IPS-20b (cell line): ENCODE measurements around the gene LEO1.

Experiments
- H3K27ac ChIP-seq: one replicate; pipeline ENCODE4 v1.5.1; 2013; ENCODE audit warnings: low read length
- H3K27me3 ChIP-seq: 2 replicates; pipeline ENCODE4 v1.6.1; 2013; ENCODE audit warnings: mild to moderate bottlenecking, low read length, inconsistent platforms; ENCODE audit not compliant: insufficient read depth
- H3K36me3 ChIP-seq: 2 replicates; pipeline ENCODE4 v1.6.1; 2013; ENCODE audit warnings: low read depth, mild to moderate bottlenecking, inconsistent platforms, low read length, moderate library complexity; ENCODE audit not compliant: insufficient read depth
- H3K4me1 ChIP-seq: 2 replicates; pipeline ENCODE4 v1.6.1; 2013; ENCODE audit warnings: mild to moderate bottlenecking, control low read depth, inconsistent platforms, low read length, moderate library complexity; ENCODE audit not compliant: insufficient read depth
- H3K4me3 ChIP-seq: 2 replicates; pipeline ENCODE4 v1.5.1; 2013; ENCODE audit warnings: mild to moderate bottlenecking, low read length, inconsistent platforms
- H3K9ac ChIP-seq: 2 replicates; pipeline ENCODE4 v1.6.1; 2013; ENCODE audit warnings: low read depth, mild to moderate bottlenecking, inconsistent platforms, low read length, moderate library complexity
- H3K9me3 ChIP-seq: 2 replicates; pipeline ENCODE4 v1.6.1; 2013; ENCODE audit warnings: mild to moderate bottlenecking, low read depth, low read length, inconsistent platforms; ENCODE audit not compliant: insufficient read depth

Gene LEO1

DNA sequence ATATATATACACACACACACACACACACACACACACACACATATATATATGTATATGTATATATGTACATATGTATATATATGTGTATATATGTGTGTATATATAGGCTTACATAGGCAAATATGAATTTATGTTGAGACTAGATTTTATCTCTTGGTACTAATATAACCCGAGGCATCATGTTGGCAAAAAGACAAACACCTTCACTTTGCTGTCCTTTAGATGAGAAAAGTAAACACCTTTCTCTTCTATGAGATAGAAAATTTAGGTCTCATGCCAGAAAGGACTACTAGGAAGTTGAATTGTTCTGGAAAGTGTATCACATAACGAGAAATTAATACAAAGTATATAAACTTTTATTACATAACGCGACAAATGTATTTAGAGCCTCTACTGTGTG is 19.6 kb upstream of the LEO1 start:
- Histone ChIP-seq H3K4me1 (no peaks in the 10 kb centered on the region), H3K27me3 (no peaks in the 10 kb centered on the region), H3K9me3 (no peaks in the 10 kb centered on the region), H3K36me3 (no peaks in the 10 kb centered on the region), H3K9ac (no peak overlapping the region), H3K4me3 (no peak overlapping the region), H3K27ac (no peak overlapping the region)

DNA sequence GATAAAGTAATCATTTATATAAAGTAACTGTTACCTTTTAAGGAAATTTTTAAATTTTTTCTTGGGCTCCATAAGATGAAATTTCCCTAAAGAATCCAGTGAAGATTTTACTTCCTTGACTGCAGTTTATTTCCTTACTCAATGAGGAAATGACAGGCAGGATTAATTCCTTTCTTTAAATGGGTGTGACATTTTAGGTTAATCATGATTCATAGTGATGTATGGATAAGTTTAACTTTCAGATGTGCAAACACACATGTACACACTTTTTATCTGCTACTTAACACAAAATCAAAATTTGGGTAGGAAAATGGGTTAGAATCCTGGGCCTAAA is 11.2 kb upstream of the LEO1 start:
- no peak overlapping the region for H3K4me3 ChIP-seq
- H3K27ac ChIP-seq: no peak overlapping the region
- H3K9ac ChIP-seq: no peak overlapping the region
- H3K27me3 ChIP-seq: no peaks in the 10 kb centered on the region
- no peaks in the 10 kb centered on the region for H3K9me3 ChIP-seq
- no peaks in the 10 kb centered on the region for H3K36me3 ChIP-seq
- no peaks in the 10 kb centered on the region for H3K4me1 ChIP-seq

DNA sequence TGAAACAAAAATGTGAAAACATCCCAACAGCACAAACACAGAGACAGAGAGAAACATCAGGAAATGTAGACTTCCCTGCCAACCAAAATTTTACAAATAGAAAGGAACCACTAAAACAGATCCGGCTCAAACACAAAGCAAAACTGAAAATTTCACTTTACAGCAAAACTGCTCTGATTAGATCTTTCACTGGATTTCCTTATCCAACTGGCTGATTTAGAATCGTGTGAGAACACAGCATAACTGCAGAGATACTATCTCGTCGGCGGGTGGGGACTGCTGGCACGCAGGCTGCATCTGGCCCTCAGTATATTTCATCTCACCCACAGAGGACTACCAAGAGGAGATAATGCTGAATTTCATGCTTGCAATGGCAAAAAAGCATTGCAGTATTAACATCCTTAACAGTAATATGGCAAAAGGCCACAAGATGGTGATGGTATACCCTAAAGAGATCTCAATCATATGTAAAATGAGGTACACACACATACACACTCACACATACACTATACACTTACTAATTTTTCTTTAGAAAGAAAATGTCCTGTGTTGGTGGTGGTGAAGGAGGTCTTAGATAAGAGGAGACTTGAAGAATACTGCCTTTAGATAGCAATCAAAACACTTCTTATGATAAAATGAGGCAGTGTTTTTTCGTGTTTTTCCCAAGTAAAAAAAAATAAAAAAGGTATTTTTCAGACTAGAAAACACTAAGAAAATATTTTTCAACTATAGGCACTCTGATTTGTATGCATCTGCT is 10.6 kb upstream of the LEO1 start:
- Histone ChIP-seq H3K9ac (no peak overlapping the region), H3K4me1 (no peaks in the 10 kb centered on the region), H3K27me3 (no peaks in the 10 kb centered on the region), H3K4me3 (no peak overlapping the region), H3K36me3 (no peaks in the 10 kb centered on the region), H3K27ac (no peak overlapping the region), H3K9me3 (no peaks in the 10 kb centered on the region)

DNA sequence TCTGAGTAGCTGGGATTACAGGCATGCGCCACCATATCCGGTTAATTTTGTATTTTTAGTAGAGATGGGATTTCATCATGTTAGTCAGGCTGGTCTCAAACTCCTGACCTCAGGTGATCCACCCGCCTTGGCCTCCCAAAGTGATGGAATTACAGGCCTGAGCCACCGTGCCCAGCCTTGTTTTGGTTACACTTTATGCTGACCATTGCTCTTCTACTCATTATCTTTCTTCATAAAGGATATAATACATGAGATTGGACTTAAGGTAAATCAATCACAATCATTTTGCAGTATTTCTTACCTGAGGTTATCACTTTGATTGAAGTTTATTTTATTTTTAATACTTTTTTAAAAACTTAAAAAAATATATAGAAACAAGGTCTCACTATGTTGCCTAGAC is 2.2 kb upstream of the LEO1 start:
- no peaks in the 10 kb centered on the region for H3K27me3 ChIP-seq
- H3K4me3 ChIP-seq: no peak overlapping the region
- H3K9me3 ChIP-seq: no peaks in the 10 kb centered on the region
- no peak overlapping the region for H3K9ac ChIP-seq
- no peak overlapping the region for H3K27ac ChIP-seq
- H3K4me1 ChIP-seq: 0 out of 2 replicates have a peak, but pooled peaks cover 3% of the 10 kb centered on the region
- H3K36me3 ChIP-seq: no peaks in the 10 kb centered on the region

DNA sequence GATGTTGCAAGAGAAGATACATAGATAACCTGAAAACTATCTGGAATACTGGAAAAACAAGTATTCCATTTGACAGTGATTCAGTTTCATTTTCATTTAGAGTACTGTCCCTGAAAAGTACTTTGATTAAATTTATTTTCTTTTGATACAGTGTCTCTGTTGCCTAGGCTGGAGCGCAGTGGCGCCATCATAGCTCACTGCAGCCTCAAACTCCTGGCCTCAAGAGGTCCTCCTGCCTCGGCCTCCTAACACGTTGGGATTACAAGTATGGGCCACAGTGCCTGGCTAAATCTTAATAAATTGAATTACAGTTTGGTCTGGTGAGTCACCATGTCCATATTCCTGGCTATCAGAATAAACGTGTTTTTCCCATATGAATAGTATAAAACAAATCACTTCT is 1.6 kb upstream of the LEO1 start:
- Histone ChIP-seq H3K27me3 (no peaks in the 10 kb centered on the region), H3K4me3 (no peak overlapping the region)

DNA sequence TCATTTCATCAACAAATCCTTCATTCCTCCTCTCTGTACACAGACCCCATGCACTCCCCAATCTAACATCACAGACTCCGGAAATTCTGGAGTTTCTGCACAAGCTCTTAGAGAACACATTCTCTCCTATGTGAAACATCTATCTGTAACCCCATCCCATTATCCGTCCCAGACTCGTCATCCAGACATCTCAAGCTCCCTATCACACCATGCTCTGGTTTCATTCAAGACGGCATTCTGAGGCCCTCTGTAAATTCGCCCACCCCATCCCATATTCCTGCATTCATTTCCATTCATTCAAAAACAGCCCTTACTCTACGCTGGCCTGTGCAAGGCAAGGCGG is 575 bp downstream of the LEO1 start:
- Histone ChIP-seq H3K36me3 (peaks cover 4% of the 10 kb centered on the region; the same call in 1 of the 2 replicates), H3K9me3 (no peaks in the 10 kb centered on the region), H3K4me1 (0 out of 2 replicates have a peak, but pooled peaks cover 3% of the 10 kb centered on the region), H3K27ac (peak overlapping the region; percentile 56), H3K4me3 (peak overlapping the region; percentile 89), H3K27me3 (no peaks in the 10 kb centered on the region), H3K9ac (peak overlapping the region; percentile 90)

More for the DNA sequence above, 1.6 kb upstream of the LEO1 start:
- Histone ChIP-seq H3K4me1 (0 out of 2 replicates have a peak, but pooled peaks cover 3% of the 10 kb centered on the region), H3K9me3 (no peaks in the 10 kb centered on the region), H3K9ac (no peak overlapping the region), H3K36me3 (no peaks in the 10 kb centered on the region), H3K27ac (no peak overlapping the region)

DNA sequence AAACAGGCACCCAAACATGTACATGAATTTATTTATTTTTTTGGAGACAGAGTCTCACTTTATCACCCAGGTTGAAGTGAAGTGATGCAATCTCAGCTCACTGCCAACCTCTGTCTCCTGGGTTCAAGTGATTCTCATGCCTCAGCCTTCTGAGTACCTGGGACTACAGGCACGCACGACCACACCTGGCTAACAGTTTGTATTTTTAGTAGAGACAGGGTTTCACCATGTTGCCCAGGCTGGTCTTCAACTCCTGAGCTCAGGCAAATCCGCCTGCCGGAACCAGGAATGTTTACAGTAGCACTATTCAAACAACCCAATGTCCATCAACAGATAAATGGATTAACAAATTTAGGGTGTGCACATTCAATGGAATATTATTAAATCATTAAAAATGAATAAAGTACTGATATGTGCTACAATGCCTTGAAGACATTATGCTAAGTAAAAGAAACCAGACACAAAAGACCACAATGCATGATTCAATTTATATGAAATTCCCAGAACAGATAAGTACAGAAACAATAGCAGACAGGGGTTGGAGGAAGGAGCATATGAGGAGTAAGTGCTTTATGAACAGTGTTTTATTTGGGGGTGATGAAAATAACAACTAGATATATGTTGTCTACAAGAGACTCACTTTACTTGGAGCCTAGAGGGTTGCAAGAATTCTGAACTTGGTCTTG is 1.3 kb downstream of the LEO1 start:
- no peaks in the 10 kb centered on the region for H3K9me3 ChIP-seq
- 0 out of 2 replicates have a peak, but pooled peaks cover 3% of the 10 kb centered on the region for H3K4me1 ChIP-seq
- peaks cover 11% of the 10 kb centered on the region; the same call in 1 of the 2 replicates for H3K36me3 ChIP-seq
- peak overlapping the region; percentile 89 for H3K4me3 ChIP-seq
- no peak overlapping the region for H3K27ac ChIP-seq
- H3K9ac ChIP-seq: peak overlapping the region; percentile 90; the same call in 1 of the 2 replicates
- no peaks in the 10 kb centered on the region for H3K27me3 ChIP-seq

DNA sequence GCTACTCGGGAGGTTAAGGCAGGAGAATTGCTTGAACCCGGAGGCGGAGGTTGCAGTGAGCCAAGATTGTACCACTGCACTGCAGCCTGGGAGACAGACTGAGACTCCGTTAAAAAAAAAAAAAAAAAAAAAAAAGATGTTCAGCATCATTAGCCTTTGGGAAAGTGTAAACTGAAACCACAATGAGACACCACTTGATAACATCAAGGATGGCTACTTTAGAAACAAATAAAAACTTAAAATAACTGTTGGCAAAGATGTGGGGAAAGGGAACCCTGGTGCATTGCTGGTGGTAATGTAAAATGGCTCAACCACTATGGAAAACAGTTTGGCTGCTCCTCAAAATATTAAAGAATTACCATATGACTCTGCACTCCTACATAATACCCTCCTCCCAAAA is 1.9 kb downstream of the LEO1 start:
- H3K9ac ChIP-seq: peak overlapping the region; percentile 90; the same call in 1 of the 2 replicates
- H3K27me3 ChIP-seq: no peaks in the 10 kb centered on the region
- no peaks in the 10 kb centered on the region for H3K9me3 ChIP-seq
- H3K4me1 ChIP-seq: 0 out of 2 replicates have a peak, but pooled peaks cover 3% of the 10 kb centered on the region
- H3K27ac ChIP-seq: no peak overlapping the region
- H3K4me3 ChIP-seq: peak overlapping the region; percentile 89
- peaks cover 17% of the 10 kb centered on the region for H3K36me3 ChIP-seq

DNA sequence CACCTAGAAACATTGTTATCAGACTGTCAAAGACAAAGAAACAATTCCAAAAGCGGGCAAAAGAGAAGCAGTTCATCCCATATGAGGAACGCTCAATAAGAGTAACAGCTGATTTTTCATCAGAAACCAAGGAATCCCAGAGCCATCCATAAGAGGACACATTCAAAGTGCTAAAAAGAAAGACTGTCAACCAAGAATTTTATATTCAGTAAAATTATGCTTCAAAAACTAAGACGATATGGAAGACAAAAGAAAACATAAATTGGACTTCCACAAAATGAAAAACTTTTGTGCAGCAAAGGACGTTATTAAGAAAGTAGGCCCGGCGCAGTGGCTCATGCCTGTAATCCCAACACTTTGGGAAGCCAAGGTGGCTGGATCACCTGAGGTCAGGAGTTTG is 4.0 kb downstream of the LEO1 start:
- H3K27me3 ChIP-seq: no peaks in the 10 kb centered on the region
- 0 out of 2 replicates have a peak, but pooled peaks cover 3% of the 10 kb centered on the region for H3K4me1 ChIP-seq
- no peak overlapping the region for H3K9ac ChIP-seq
- peaks cover 27% of the 10 kb centered on the region for H3K36me3 ChIP-seq
- H3K27ac ChIP-seq: no peak overlapping the region
- H3K4me3 ChIP-seq: no peak overlapping the region
- H3K9me3 ChIP-seq: no peaks in the 10 kb centered on the region

DNA sequence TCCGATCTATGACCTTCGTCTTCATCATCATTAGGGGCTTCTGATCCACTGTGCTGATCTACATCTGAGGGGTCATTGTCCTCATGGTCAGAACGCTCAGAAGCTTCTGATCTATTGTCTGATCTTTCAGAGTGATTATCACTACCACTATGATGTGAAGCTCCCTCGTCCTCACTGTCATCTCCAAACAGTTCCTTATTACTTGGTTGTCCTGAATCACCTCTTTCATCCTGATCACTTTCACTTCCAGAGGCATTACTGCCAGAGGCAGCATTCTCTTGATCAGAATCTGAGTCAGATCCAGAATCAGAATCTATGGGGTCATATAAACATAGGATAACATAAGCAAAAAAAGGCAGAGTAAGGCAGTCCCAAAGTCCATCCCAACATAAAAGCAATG is 5.4 kb downstream of the LEO1 start:
- 0 out of 2 replicates have a peak, but pooled peaks cover 3% of the 10 kb centered on the region for H3K4me1 ChIP-seq
- H3K27me3 ChIP-seq: no peaks in the 10 kb centered on the region
- H3K36me3 ChIP-seq: peaks cover 41% of the 10 kb centered on the region
- H3K4me3 ChIP-seq: no peak overlapping the region
- H3K9ac ChIP-seq: no peak overlapping the region
- H3K27ac ChIP-seq: no peak overlapping the region
- no peaks in the 10 kb centered on the region for H3K9me3 ChIP-seq

DNA sequence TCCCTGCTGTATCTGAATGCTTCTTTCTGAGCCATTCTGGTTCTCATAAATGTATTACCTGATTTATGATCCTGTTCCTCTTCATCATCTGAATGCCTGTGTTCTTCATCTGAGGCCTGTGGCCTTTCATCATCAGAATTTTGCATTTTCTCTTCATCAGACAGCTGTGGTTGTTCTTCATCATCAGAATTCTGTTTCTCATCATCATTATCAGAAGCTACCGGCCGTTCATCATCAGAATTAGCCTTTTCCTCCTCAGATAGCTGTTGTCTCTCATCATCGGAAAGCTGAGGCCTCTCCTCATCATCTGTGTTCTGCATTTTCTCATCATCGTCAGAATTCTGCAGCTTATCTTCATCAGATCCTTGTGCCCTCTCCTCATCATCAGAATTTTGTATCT is 5.9 kb downstream of the LEO1 start:
- no peak overlapping the region for H3K4me3 ChIP-seq
- 0 out of 2 replicates have a peak, but pooled peaks cover 3% of the 10 kb centered on the region for H3K4me1 ChIP-seq
- no peaks in the 10 kb centered on the region for H3K27me3 ChIP-seq
- H3K9ac ChIP-seq: no peak overlapping the region
- peaks cover 45% of the 10 kb centered on the region for H3K36me3 ChIP-seq
- no peaks in the 10 kb centered on the region for H3K9me3 ChIP-seq
- no peak overlapping the region for H3K27ac ChIP-seq

DNA sequence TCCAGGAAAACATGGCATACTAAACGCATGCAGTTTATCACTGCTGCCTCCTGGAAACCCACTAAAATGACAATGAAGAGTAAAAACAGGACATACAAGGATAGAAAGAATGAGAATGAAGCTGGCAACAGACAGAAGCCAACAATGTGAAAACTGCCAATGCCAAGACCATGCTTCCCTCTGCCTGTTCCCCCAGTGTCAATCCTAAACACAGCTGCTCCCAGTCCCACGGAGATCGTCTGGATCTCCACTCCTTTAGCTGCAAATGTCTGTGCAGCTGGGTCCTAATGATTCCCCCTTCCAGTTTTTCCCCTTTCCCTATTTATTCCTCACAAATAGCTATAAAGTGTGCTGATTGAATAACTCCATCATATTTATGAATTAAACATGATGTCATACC is 16.1 kb downstream of the LEO1 start:
- H3K27me3 ChIP-seq: no peaks in the 10 kb centered on the region
- H3K36me3 ChIP-seq: peaks cover 96% of the 10 kb centered on the region
- no peaks in the 10 kb centered on the region for H3K9me3 ChIP-seq
- no peak overlapping the region for H3K27ac ChIP-seq
- H3K9ac ChIP-seq: no peak overlapping the region
- no peaks in the 10 kb centered on the region for H3K4me1 ChIP-seq
- H3K4me3 ChIP-seq: no peak overlapping the region
